ENCODE measurements around the gene SARS1.

Gene SARS1

DNA sequence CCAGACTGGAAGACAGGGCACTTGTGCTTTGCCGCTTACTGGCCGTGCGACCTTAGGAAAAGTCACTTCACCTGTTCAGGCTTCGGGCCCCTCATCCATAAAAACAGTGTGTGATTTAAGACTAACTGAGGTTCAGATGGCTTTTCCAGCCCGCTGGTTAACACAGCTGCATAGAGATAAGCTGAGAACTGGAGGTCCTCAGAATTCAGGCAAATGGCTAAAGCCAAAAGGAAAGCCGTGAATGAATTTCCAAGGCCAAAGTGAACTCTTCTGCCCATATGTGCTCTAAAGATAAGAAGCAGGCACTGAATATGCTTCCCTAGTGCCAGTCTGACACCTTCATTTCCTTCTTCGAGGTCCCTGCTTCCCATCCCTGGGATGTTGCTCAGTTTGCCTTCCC is 23.5 kb upstream of the SARS1 start:
- DNase-seq = no peak
- intact Hi-C loops (cut with DNase I) = no loop called here

- DNase-seq = peak in 10 of 42 donors; percentile 11 to 57 (median 38)
- intact Hi-C loops (cut with DNase I) = no loop called here
Observed at GRCh38 chr1:109191377-109191776, 22.3 kb upstream of the SARS1 start.

DNA sequence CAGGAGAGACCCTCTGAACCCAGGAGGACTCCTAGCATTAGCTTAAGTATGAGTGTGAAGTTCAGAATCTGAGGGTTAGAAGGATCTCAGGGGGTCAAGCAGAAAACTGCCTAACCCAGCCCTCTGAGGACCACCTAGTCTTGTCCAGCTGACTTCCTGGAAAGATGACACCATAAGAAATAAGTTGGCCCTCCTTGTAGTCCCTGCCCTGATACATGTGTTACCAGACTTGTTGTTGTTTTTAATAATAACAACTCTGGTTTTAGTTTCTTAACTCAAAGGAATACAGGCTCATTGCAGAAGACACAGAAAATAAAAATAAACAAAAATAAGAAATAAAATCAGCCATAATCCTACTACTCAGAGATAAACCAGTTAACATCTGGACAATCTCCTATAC is 21.8 kb upstream of the SARS1 start:
- intact Hi-C loops (cut with DNase I) = no loop called here
- DNase-seq = no peak

DNA sequence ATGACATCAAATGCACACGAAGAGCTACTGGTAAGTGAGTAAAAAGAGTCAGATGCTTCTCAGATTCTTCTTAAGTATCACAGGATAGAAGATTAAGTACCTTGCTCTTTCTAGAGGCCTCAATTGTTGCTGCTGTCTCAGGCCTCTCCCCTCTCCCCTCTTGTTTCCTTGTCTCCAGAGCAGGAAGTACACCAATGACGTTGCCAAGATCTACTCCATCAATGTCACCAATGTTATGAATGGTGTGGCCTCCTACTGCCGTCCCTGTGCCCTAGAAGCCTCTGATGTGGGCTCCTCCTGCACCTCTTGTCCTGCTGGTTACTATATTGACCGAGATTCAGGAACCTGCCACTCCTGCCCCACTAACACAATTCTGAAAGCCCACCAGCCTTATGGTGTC is 21.3 kb upstream of the SARS1 start:
- no peak for DNase-seq
- intact Hi-C loops (cut with DNase I) = no loop called here

DNA sequence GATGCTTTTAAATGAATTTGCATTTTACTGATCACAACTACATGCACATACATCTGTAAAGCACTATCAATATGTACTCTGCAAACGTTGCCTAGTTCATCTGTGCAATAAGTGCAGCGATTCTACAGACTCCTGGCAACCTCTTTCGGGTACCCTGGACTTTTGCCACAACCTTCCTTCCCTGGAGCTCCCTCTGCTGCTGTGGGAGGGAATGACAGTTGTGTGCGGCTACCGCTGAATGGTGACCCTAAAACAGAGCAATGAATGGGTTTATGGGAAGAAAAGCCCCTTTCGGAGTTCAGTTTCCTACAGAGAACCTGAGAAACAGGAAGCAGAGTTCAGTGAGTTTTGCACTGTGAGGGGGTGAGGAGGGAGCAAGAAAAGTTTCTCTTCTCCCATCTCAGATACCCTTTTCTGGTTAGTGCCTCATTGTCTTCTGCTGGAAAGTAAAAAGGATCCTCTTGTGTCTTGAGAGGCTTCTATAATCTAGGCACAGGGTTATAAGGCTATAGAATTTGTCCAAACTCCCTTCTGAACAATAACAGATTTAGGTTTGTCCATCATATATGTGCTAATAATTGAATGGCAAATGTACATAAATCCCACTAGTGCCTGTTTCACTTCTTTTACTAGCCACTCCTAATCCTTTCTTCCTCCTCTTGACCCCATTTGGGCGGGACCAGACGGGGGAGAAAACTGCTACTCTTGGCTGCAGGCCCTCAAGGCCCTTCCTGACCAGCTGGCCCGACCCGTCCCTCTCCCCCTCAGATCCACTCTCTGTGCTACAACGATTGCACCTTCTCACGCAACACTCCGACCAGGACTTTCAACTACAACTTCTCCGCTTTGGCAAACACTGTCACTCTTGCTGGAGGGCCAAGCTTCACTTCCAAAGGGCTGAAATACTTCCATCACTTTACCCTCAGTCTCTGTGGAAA is 19.8 kb upstream of the SARS1 start:
- peak in 5 of 42 donors; percentile 16 to 52 (median 31) for DNase-seq

GRCh38 chr1:109197158-109198042 is 16.3 kb upstream of the SARS1 start:
- intact Hi-C loops (cut with DNase I) = no loop called here
- peak in 31 of 42 donors; percentile 11 to 74 (median 40) for DNase-seq

More for the DNA sequence above, 19.8 kb upstream of the SARS1 start:
- intact Hi-C loops (cut with DNase I) = no loop called here

DNA sequence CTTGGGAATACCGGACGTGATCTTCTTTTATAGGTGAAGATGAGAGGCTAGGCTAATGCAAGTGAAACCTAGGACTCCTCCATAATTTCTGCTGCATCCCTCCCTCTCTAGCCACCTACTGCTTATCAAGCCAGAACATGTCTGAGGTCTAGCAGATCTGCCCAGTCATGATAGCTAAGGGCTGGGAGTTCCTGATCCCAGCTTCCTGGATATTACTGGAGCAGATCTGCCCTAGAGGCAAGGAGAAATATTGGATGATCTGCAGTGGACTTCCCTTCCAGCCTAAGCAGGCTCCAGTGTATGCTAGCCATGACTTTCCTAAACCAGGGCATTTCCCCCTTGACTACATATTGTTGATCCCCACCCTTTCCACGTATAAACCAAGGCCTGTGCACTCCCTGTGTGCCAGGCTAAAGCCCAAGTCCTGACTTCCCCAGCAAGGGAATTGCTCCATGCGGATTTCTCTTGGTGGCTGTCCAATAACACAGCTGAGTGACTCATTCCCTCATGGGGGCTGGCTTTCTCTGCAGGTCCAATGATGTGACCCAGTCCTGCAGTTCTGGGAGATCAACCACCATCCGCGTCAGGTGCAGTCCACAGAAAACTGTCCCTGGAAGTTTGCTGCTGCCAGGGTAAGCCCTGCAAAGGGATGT is 15.5 kb upstream of the SARS1 start:
- peak in 3 of 42 donors; percentile 20 to 37 (median 30) for DNase-seq
- intact Hi-C loops (cut with DNase I) = no loop called here

DNA sequence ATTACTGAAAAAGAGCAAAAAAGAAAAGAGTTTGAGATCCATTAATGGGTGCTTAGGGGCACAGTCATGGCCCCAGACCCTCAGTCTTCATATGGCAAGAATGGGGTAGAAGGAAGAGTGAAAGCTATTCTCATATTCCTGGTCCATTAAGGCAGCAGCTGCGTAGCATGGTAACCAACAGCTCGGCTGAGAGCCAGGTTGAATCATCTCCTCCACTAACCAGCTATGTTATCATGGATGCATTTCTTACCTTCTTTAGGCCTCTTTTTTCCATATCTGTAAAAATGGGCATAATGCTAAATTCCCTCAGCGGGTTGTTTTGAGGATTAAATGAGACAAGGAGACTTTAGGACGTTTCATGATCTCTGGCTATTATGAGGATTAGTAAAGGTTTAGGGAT is 15.0 kb upstream of the SARS1 start:
- intact Hi-C loops (cut with DNase I) = no loop called here
- peak in 1 of 42 donors; percentile 28 for DNase-seq

DNA sequence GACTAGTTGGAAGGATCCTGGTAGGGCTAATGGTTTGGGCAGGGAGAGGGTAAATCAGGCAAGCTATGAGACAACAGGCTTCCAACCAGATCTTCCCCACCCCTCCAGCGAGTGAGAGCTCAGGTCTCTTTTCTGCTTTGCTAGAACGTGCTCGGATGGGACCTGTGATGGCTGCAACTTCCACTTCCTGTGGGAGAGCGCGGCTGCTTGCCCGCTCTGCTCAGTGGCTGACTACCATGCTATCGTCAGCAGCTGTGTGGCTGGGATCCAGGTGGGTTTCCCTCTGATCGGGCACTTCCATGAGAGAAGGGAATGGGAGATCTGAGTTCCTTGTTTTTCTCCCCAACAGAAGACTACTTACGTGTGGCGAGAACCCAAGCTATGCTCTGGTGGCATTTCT is 14.0 kb upstream of the SARS1 start:
- intact Hi-C loops (cut with DNase I) = loop anchor here (5.0 kb wide), 1 partner anchor 63 kb away; no protein-coding TSS in a partner anchor
- DNase-seq = peak in 1 of 42 donors; percentile 13

DNA sequence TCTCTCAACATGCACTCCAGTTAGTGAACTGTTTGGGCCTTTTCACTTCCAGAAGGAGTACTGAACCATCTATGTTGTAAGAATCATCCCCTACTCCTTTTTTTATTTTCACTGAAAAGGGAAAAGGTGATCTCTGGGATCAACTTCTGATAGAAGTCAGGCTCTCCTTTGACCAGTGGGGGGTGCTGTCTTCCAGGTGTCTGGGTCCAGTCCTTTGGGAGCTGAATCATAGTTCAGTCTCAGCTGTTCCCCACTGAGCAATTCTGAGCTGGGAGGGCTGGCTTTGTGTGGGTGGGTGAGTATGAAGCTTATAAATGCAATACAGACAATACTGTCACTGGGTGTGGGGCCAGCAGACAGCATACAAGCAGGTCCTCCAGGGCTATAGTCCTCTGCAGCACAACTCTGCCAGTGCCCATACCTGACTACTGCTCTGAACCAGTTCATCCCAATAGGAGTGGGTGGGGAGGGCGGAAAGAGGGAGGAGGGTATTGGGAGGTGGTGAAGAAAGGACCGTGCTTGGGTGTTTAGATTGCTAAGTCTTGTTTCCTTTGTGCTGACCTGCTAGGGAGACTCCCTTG is 12.5 kb upstream of the SARS1 start:
- peak; percentile 54 to 94 (median 82) for DNase-seq
- intact Hi-C loops (cut with DNase I) = loop anchor here (5.0 kb wide), 1 partner anchor 61 kb away; no protein-coding TSS in a partner anchor

- intact Hi-C loops (cut with DNase I) = loop anchor here (5.0 kb wide), 1 partner anchor 58 kb away; no protein-coding TSS in a partner anchor
- DNase-seq = peak in 2 of 42 donors; percentile 23 to 35
Observed at GRCh38 chr1:109204484-109204883, 9.2 kb upstream of the SARS1 start.

GRCh38 chr1:109206339-109206738 is 7.4 kb upstream of the SARS1 start:
- peak in 1 of 42 donors; percentile 5 for DNase-seq
- intact Hi-C loops (cut with DNase I) = no loop called here

- DNase-seq = peak in 1 of 42 donors; percentile 17
- intact Hi-C loops (cut with DNase I) = no loop called here
Observed at GRCh38 chr1:109207467-109208103, 6.1 kb upstream of the SARS1 start.

DNA sequence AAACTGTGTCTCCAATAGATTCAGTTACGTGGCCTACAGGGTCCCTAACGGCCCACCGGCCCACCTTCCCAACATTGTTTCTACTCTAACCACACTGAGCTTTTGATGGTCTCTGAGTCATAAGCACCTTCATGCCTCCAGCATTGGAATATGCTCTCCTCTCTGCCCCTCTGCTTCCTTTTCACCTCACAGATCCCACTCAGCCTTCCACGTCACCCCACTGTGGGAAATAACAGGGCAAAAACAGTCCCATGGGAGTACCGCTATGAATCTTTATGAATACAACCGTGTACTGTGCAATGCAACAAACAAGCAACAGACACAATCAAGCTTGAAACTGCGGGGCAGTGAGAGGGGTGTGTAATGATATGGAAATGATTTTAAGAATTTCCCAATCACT is 5.3 kb upstream of the SARS1 start:
- peak in 2 of 42 donors; percentile 7 to 31 for DNase-seq

GRCh38 chr1:109208836-109209463 is 4.8 kb upstream of the SARS1 start:
- DNase-seq = peak in 1 of 42 donors; percentile 27
- intact Hi-C loops (cut with DNase I) = no loop called here

More for the DNA sequence above, 5.3 kb upstream of the SARS1 start:
- intact Hi-C loops (cut with DNase I) = no loop called here

- intact Hi-C loops (cut with DNase I) = no loop called here
- peak in 1 of 42 donors; percentile 32 for DNase-seq
Observed at GRCh38 chr1:109210058-109210457, 3.7 kb upstream of the SARS1 start.

GRCh38 chr1:109213345-109213823 is 334 bp upstream of the SARS1 start:
- DNase-seq = no peak
- intact Hi-C loops (cut with DNase I) = no loop called here

Data from head of caudate nucleus (tissue), 42 donors.